ENCODE measurements around the gene THSD4. TPM values are rescaled to one million over a fixed set of nuclear protein-coding genes. Genes with fewer than 3 reads are reported as not detected.

Gene THSD4
- total RNA-seq, 1 donor from 2014 or later = 13.1 TPM

- DNase-seq (ENCODE audit: low read depth in 2 of 2) = peak in 1 of 2 donors; percentile 40
These were observed 422.9 kb downstream of the THSD4 start for GRCh38 chr15:71538181-71538580.

GRCh38 chr15:71541746-71542145, 426.5 kb downstream of the THSD4 start:
- no peak for DNase-seq (ENCODE audit: low read depth in 2 of 2)

DNA sequence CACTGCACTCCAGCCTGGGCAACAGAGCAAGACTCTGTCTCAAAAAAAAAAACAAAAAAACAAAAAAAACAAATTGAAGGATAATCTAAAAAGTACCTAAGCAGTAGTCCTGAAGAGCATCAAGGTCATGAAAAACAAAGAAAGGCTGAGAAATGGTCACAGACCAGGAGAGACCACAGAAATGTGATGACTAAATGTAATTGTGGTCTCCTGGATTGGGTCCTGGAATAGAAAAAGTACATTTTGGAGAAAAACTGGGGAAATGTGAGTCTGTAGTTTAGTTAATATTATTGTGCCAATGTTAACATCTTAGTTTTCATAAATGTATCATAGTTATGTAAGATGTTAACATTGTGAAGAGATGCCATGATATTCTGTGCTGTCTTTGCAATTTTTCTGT, 427.6 kb downstream of the THSD4 start:
- DNase-seq (ENCODE audit: low read depth in 2 of 2) = no peak

- no peak for DNase-seq (ENCODE audit: low read depth in 2 of 2)
These were observed 428.1 kb downstream of the THSD4 start for GRCh38 chr15:71543413-71543812.

- DNase-seq (ENCODE audit: low read depth in 2 of 2) = no peak
These were observed 430.0 kb downstream of the THSD4 start for GRCh38 chr15:71545223-71545760.

DNA sequence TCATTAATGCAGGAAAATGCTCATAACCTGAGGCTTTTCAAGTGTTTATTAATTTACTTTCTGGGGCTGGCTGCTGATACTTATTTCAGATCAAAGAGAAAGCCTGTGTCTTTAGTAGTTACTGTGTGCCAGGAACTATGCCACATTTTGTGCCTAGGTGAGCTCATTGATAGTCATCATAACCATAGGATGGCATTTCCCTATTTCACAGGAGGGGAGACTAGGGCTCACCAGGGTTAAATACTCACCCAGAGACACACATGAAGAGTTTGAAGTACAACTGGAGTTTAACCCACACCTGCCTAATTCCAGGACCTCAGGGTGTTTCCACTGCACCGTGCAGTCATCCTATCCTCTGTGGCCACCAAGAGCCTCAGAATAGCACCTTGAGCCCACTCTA, 430.7 kb downstream of the THSD4 start:
- DNase-seq (ENCODE audit: low read depth in 2 of 2) = no peak

DNA sequence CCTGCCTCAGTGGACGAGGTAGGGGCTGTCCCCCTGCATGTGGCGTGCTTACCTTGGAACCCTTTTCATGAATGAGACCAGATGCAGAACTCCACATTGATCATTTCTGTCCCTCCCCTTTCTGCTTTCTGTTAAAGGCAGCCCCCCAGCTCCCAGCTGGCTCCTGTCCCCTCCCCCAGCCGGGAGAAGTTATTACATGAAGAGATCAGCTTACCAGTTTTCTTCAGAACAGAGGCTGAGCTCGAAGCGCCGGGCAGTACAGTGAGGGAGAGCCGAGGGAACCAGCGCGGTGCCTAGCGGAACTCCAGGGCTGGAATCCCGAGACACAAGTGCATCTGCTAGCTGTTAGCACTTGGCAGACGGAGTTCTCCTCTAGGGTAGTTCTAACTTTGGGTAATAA, 431.7 kb downstream of the THSD4 start:
- DNase-seq (ENCODE audit: low read depth in 2 of 2) = no peak

DNA sequence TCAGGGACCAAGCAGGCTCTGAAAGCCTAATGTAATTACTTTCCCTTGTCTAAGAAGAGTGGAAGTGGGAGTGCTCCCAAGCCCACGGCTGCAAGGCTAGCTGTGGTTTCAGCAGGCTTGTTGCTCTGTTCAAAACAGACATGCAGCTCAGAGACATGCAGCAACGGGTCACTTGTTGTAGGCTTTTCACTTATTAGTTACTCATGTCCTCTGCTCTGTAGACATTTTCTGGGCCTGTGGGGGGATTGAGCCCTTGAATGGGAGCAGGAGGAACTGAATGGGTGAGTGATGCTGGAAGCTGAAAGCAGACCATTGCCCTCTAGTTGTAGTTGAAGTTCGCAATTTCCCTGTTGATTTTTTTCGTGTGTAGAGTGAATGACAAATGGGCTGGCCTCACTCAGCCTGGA, 433.1 kb downstream of the THSD4 start:
- DNase-seq (ENCODE audit: low read depth in 2 of 2) = no peak

- no peak for DNase-seq (ENCODE audit: low read depth in 2 of 2)
These were observed 433.8 kb downstream of the THSD4 start for GRCh38 chr15:71549091-71549490.

DNA sequence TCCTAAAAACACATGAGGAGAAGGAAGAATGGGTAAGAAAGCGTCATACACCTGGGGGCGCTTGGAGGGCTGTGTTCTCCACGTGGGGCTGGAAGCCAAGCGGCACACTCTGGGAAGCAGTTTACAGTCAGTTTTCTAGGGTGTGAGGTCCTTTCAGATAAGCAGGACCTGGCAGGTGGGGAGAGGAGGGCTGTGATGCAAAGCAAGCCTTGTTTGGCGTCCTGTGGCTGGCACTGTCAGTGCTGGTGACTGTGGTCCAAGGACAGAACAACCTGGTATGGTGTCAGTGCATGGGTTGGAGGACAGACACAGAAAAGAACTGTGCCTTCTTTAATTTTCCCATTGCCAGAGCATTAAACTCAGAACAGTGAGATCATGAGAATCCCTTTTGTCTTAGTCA, 434.4 kb downstream of the THSD4 start:
- DNase-seq (ENCODE audit: low read depth in 2 of 2) = no peak

GRCh38 chr15:71551566-71551965, 436.3 kb downstream of the THSD4 start:
- DNase-seq (ENCODE audit: low read depth in 2 of 2) = no peak

DNA sequence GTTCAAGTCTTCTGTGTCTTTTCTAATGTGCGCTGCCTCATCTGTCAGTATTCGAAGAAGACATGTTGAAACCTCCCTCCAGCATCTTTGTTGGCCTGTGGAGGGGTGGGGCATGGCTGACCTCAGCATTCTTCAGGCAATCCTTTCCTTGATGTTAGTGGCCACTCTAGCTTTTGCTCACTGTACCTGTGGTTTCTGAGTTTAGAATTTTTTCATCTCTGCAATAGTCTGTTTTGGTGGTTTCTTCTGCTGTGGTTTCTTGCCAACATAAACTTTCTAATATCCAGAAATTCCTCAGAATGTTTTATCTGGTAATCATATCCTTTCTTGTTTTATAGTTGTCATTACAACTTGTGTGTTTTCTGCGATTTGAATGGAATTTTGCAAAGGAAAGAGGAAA, 443.8 kb downstream of the THSD4 start:
- DNase-seq (ENCODE audit: low read depth in 2 of 2) = peak in 1 of 2 donors; percentile 18

DNA sequence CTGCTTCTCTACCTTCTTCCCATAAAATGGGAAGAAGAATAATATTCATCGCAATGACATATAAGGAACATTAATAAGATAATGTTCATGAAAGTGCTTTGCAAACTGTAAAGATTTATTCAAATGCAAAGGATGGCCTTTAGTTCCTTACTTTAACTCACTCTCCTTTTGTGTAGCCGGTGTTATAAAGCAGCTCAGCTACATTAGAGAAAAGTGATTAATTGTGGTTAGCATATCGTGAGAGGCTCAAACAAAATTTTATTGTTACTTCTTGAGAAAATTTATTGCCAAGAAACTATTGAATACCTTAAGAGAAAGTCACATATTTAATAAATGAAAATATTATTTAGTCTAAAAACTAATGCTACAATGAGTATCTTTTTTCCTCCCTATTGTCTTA, 444.3 kb downstream of the THSD4 start:
- DNase-seq (ENCODE audit: low read depth in 2 of 2) = no peak

GRCh38 chr15:71562251-71562650, 447.0 kb downstream of the THSD4 start:
- no peak for DNase-seq (ENCODE audit: low read depth in 2 of 2)

- no peak for DNase-seq (ENCODE audit: low read depth in 2 of 2)
These were observed 448.9 kb downstream of the THSD4 start for GRCh38 chr15:71564217-71564616.

GRCh38 chr15:71565006-71565405, 449.7 kb downstream of the THSD4 start:
- DNase-seq (ENCODE audit: low read depth in 2 of 2) = no peak

DNA sequence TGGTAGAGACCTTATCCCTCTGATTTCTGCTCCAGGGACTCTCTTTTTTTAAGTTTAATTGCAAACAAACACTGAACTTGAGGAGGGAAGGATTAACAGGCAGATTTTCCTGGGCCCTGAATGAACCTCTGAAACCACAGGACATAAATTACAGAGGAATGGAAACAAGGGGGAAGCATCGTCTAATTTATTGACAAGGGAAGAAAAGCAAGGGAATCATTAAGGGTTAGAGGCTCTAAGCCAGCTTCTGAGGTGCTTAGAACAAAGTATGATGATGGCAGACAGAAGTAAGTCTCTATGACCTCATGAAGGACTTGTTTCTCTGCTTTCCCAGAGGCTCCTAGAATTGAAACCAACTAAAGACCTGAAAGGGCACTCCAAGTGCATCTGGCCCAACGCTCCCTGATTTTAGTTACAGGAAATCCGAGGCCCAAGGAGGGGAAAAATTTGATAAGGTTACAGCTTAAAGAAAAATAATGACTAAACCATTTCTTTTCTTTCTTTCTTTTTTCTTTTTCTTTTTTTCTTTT, 450.4 kb downstream of the THSD4 start:
- no peak for DNase-seq (ENCODE audit: low read depth in 2 of 2)

DNA sequence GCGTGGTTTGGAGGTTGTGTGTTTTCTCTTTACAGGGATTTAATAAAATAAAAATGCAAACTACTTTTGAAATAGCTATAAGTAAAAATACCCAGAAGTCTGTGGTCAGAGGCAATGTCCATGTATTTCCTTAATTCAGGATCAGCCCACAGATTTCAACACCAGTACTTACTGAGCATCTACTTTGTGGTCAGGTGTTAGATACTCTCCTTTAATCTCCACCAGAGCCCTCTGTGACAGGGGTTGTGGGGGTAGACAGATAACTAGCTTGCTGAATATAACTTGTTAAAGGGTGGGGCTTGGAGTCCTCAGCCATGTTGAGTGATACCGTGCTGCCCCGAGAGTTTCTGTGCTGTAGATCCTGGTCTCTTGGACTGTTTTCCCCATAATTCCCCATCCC, 451.0 kb downstream of the THSD4 start:
- no peak for DNase-seq (ENCODE audit: low read depth in 2 of 2)

GRCh38 chr15:71567173-71567572, 451.9 kb downstream of the THSD4 start:
- DNase-seq (ENCODE audit: low read depth in 2 of 2) = no peak

GRCh38 chr15:71568227-71568626, 453.0 kb downstream of the THSD4 start:
- no peak for DNase-seq (ENCODE audit: low read depth in 2 of 2)

GRCh38 chr15:71570736-71571135, 455.5 kb downstream of the THSD4 start:
- no peak for DNase-seq (ENCODE audit: low read depth in 2 of 2)

- no peak for DNase-seq (ENCODE audit: low read depth in 2 of 2)
These were observed 456.4 kb downstream of the THSD4 start for GRCh38 chr15:71571641-71572040.

DNA sequence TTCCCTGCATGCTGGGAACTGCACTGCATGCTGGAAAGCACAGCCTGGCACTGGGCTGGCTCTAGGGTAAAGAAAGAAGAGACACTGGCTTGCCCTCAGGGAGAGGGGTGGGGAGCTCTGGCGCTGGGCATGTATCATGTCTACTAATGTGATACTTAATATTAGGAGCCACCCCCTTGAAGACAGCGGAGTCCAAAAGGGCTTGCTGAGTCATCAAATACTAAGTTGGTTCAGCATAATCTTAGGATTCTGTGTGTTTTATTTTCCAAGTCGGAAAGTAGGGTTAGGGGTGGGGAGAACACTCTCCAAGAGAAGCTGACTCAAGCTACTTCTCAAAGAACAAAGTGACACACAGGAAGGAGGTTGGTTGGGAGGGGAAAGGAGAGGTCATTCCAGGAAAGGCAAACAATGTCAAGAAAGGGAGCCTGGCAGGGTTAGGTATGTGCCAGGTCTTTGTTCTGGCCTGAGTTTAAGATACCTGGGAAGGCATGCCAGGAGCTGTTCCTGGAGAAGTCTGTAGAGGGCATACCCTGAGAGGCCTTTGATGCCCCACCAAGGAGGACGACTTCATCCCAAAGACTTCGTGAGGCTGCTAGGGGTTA, 457.3 kb downstream of the THSD4 start:
- peak in 1 of 2 donors; percentile 50 for DNase-seq (ENCODE audit: low read depth in 2 of 2)

DNA sequence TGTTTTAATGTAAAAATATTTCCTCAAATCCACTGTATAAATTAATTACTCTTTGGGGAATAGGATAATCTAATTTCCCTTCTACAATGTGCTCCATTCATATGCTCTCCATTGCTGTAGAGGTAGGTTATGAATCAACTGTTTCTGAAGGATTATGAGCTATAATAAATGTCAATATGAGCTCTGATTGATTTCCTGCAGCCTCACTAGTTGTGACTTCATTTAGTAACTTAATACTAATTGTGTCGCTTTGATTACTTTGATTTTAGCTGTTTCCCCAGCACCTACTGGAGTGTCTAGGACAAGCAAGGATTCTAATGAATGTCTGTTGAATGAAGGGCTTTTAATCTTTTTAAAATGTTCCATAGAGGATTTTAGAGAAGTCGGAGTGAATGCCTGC, 458.3 kb downstream of the THSD4 start:
- DNase-seq (ENCODE audit: low read depth in 2 of 2) = no peak
